OCI-LY3 (cell line): ENCODE measurements around the gene FAM107B.

ENCODE experiments used
- H2AFZ ChIP-seq: fragments of 200-600, 300-600 bp; shearing (Covaris generic); 2 replicates; pipeline ENCODE4 v1.6.0; 2014; ENCODE audit warnings: antibody characterized with exemption, low read depth, low read length
- H3K27ac ChIP-seq: fragments of 200-600, 300-600 bp; sonication (generic); 2 replicates; pipeline ENCODE4 v1.5.1; 2014; ENCODE audit warnings: mild to moderate bottlenecking, low read length, moderate library complexity, mixed read lengths
- H3K27me3 ChIP-seq: fragments of 200-600, 300-600 bp; sonication (generic); 2 replicates; pipeline ENCODE4 v1.6.1; 2014; ENCODE audit warnings: low read depth, low read length, mixed read lengths
- H3K36me3 ChIP-seq: fragments of 200-600, 300-600 bp; sonication (generic); replicated peaks from 2 replicates; pipeline ENCODE3; 2014; ENCODE audit warnings: low read depth, low read length, mixed read lengths
- H3K4me1 ChIP-seq: fragments of 300-600, 200-600 bp; sonication (generic); 2 replicates; pipeline ENCODE4 v1.6.1; 2014; ENCODE audit warnings: low read length, mixed read lengths
- H3K4me2 ChIP-seq: fragments of 200-600, 300-600 bp; sonication (generic); 2 replicates; pipeline ENCODE4 v1.6.1; 2014; ENCODE audit warnings: low read length, mixed read lengths
- H3K4me3 ChIP-seq: fragments of 300-600, 200-600 bp; sonication (generic); 2 replicates; pipeline ENCODE4 v1.5.1; 2014; ENCODE audit warnings: antibody characterized with exemption, mild to moderate bottlenecking, low read length, moderate library complexity
- H3K79me2 ChIP-seq: fragments of 300-600, 200-600 bp; shearing (Covaris generic); 2 replicates; pipeline ENCODE4 v1.6.1; 2014; ENCODE audit warnings: mild to moderate bottlenecking, low read length, mixed read lengths
- H3K9ac ChIP-seq: fragments of 300-600, 200-600 bp; shearing (Covaris generic); 2 replicates; pipeline ENCODE4 v1.6.0; 2014; ENCODE audit warnings: mild to moderate bottlenecking, low read length, moderate library complexity
- H3K9me3 ChIP-seq: fragments of 200-600, 300-600 bp; shearing (Covaris generic); 2 replicates; pipeline ENCODE4 v1.6.1; 2014; ENCODE audit warnings: low read length, mixed read lengths; ENCODE audit not compliant: insufficient read depth
- H4K20me1 ChIP-seq: fragments of 200-600, 300-600 bp; sonication (generic); 2 replicates; pipeline ENCODE4 v1.6.1; 2016; ENCODE audit warnings: low read length, mixed read lengths; ENCODE audit not compliant: insufficient read depth
- EZH2phosphoT487 ChIP-seq: fragments of 200-600 bp; shearing (Covaris generic); IDR thresholded peaks from 2 replicates; pipeline ENCODE4 v1.6.1; 2018; ENCODE audit warnings: antibody characterized with exemption, mixed run types, low read depth
- TF ChIP-seq, protein P1 (sequence below): fragments of 200-600, 300-600 bp; sonication (generic); IDR thresholded peaks from 2 replicates; pipeline ENCODE4 v1.5.1; 2014; ENCODE audit warnings: antibody characterized with exemption, low read length, low read depth

FAM107B gene

DNA sequence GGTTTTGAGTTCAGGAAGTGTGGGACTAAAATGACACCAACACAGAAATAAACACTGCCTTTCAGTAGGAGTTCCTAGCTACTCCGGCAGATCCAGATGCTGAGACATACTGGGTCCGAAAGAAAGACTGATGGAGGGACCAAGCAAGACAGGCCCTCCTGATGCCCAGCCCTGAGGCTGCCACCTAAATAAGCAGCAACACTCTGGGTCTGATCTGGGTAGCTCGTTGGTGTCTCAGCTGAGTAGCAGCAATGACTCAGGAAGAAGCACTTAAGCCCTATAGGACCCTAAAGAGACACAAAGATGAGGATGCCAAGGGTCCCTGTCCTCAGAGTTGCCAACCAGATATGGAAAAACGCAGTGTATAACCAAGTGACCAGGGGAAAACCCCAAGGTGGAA, 190.7 kb downstream of the FAM107B start:
- Histone ChIP-seq H3K4me2 (no peak overlapping the region), H3K79me2 (peaks cover 100% of the 10 kb centered on the region), H3K36me3 (peaks cover 39% of the 10 kb centered on the region)

DNA sequence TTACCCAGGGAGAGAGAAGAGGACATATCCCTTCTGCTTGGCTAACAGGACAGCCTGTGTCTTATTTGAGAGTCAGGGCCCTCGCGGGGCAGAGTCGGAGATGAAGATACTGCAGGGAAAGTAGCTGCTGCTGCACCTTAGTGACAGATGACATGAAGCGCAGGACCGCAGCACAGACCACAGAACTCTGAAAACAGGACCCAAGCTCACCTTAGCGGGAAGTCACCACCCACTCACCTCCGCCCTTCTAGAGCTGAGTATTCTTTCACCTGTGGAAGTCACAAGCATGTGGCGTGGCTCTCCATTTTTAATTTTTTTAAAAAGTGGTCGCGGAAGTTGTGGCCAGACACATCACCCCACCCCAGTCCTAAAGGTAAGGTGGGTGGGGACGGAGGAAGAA, 191.4 kb downstream of the FAM107B start:
- Histone ChIP-seq H3K9me3 (no peaks in the 10 kb centered on the region), H3K4me3 (no peak overlapping the region), H3K36me3 (peaks cover 35% of the 10 kb centered on the region), H3K79me2 (peaks cover 100% of the 10 kb centered on the region), H2AFZ (no peak overlapping the region), H3K27ac (no peak overlapping the region), H4K20me1 (peaks cover 96% of the 10 kb centered on the region), H3K4me2 (no peak overlapping the region), H3K4me1 (peaks cover 29% of the 10 kb centered on the region), H3K27me3 (no peaks in the 10 kb centered on the region), H3K9ac (no peak overlapping the region)
- TF ChIP-seq EZH2phosphoT487: no peak
- TF ChIP-seq, protein P1, sequence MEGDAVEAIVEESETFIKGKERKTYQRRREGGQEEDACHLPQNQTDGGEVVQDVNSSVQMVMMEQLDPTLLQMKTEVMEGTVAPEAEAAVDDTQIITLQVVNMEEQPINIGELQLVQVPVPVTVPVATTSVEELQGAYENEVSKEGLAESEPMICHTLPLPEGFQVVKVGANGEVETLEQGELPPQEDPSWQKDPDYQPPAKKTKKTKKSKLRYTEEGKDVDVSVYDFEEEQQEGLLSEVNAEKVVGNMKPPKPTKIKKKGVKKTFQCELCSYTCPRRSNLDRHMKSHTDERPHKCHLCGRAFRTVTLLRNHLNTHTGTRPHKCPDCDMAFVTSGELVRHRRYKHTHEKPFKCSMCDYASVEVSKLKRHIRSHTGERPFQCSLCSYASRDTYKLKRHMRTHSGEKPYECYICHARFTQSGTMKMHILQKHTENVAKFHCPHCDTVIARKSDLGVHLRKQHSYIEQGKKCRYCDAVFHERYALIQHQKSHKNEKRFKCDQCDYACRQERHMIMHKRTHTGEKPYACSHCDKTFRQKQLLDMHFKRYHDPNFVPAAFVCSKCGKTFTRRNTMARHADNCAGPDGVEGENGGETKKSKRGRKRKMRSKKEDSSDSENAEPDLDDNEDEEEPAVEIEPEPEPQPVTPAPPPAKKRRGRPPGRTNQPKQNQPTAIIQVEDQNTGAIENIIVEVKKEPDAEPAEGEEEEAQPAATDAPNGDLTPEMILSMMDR: no peak

More for the DNA sequence above, 190.7 kb downstream of the FAM107B start:
- no peaks in the 10 kb centered on the region for H3K27me3 ChIP-seq
- H3K27ac ChIP-seq: no peak overlapping the region
- H3K9ac ChIP-seq: no peak overlapping the region
- H3K4me3 ChIP-seq: no peak overlapping the region
- no peak for TF ChIP-seq EZH2phosphoT487
- TF ChIP-seq, protein P1: no peak
- peaks cover 96% of the 10 kb centered on the region for H4K20me1 ChIP-seq
- no peak overlapping the region for H2AFZ ChIP-seq
- peaks cover 36% of the 10 kb centered on the region for H3K4me1 ChIP-seq
- H3K9me3 ChIP-seq: no peaks in the 10 kb centered on the region

- no peak for TF ChIP-seq EZH2phosphoT487
- TF ChIP-seq, protein P1: no peak
- H3K4me1 ChIP-seq: peaks cover 19% of the 10 kb centered on the region
- H3K36me3 ChIP-seq: peaks cover 36% of the 10 kb centered on the region
- no peaks in the 10 kb centered on the region for H3K9me3 ChIP-seq
- H4K20me1 ChIP-seq: peaks cover 96% of the 10 kb centered on the region
- no peak overlapping the region for H3K27ac ChIP-seq
- no peak overlapping the region for H3K4me2 ChIP-seq
- H3K27me3 ChIP-seq: no peaks in the 10 kb centered on the region
- no peak overlapping the region for H3K4me3 ChIP-seq
- no peak overlapping the region for H2AFZ ChIP-seq
- H3K9ac ChIP-seq: no peak overlapping the region
- H3K79me2 ChIP-seq: peaks cover 100% of the 10 kb centered on the region
Measured at GRCh38 chr10:14581553-14582321, 193.0 kb downstream of the FAM107B start.

DNA sequence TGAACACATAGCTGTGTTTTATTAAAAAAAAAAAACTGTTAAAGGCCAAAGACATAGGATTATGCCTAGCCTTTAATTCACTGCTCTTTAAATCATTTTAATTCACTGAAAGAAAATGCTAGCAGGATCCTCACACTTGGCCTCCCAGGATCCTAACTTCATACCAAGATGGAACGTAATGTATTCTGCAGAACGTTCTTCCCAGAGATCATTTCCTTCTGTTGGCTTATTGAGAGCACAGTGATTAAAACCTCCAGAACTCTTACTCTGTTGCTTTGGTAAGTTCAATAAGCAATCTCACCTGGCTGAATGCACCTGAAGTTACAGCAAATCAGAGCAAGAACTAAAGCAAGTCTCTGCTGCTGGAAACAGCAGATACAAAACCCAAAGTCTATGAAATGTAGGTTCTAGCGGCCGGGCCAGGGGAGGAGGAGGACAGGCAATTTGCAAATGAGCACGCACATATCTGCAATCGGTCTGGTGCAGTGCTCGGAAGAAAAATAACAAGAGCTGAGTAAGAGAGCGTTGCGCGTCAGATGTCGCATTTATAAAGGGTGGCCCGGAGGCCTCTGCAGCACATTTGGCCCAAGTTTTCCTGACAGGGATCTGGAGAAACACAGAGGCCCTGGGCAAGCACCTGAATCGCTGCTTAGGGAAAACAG, 193.9 kb downstream of the FAM107B start:
- Histone ChIP-seq H3K27ac (no peak overlapping the region), H3K4me3 (no peak overlapping the region), H3K9me3 (no peaks in the 10 kb centered on the region), H3K9ac (no peak overlapping the region), H3K4me2 (no peak overlapping the region), H3K4me1 (peaks cover 19% of the 10 kb centered on the region), H4K20me1 (peaks cover 96% of the 10 kb centered on the region), H2AFZ (no peak overlapping the region), H3K27me3 (no peaks in the 10 kb centered on the region), H3K79me2 (peaks cover 100% of the 10 kb centered on the region), H3K36me3 (peaks cover 28% of the 10 kb centered on the region)
- TF ChIP-seq, protein P1: no peak
- TF ChIP-seq EZH2phosphoT487: no peak
